Smooth muscle cell (in vitro differentiated cells): ENCODE data around the gene GALNT10. TPM values are rescaled to one million over a fixed set of nuclear protein-coding genes. Genes with fewer than 3 reads are reported as not detected.

Experiments used
- DNase-seq: peaks from one replicate; lab custom pipeline; 2025; ENCODE audit not compliant: unreplicated experiment; lab: John Stamatoyannopoulos, UW
- H2AFZ ChIP-seq: fragments of 200-600 bp; sonication (generic); 2 replicates; pipeline ENCODE4 v1.6.0; 2016; ENCODE audit warnings: antibody characterized with exemption, low read depth, mild to moderate bottlenecking
- H3F3A ChIP-seq: fragments of 200-600 bp; sonication (generic); 2 replicates; pipeline ENCODE4 v1.6.0; 2017; ENCODE audit warnings: antibody characterized with exemption, low read depth
- H3K27ac ChIP-seq: fragments of 200-600 bp; sonication (generic); 2 replicates; pipeline ENCODE4 v1.5.1; 2016; ENCODE audit warnings: low read depth, mild to moderate bottlenecking
- H3K27me3 ChIP-seq: fragments of 200-600 bp; sonication (generic); 2 replicates; pipeline ENCODE4 v1.6.1; 2016; ENCODE audit warnings: low read depth, mild to moderate bottlenecking
- H3K36me3 ChIP-seq: fragments of 200-600 bp; sonication (generic); 2 replicates; pipeline ENCODE4 v1.5.1; 2016; ENCODE audit warnings: low read depth
- H3K4me1 ChIP-seq: fragments of 200-600 bp; sonication (generic); 2 replicates; pipeline ENCODE4 v1.5.1; 2016; ENCODE audit warnings: low read depth
- H3K4me2 ChIP-seq: fragments of 200-600 bp; sonication (generic); 2 replicates; pipeline ENCODE4 v1.6.0; 2016; ENCODE audit warnings: mild to moderate bottlenecking
- H3K4me3 ChIP-seq: fragments of 200-600 bp; sonication (generic); 2 replicates; pipeline ENCODE4 v1.5.1; 2016; ENCODE audit warnings: mild to moderate bottlenecking
- H3K79me2 ChIP-seq: fragments of 200-600 bp; sonication (generic); 2 replicates; pipeline ENCODE4 v1.6.0; 2016; ENCODE audit warnings: low read depth, mild to moderate bottlenecking
- H3K9ac ChIP-seq: fragments of 200-600 bp; sonication (generic); 2 replicates; pipeline ENCODE4 v1.6.0; 2016; ENCODE audit warnings: low read depth
- H3K9me3 ChIP-seq: fragments of 200-600 bp; sonication (generic); replicated peaks from 2 replicates; pipeline ENCODE4 v1.5.1; 2016; ENCODE audit warnings: low read depth
- H4K20me1 ChIP-seq: fragments of 200-600 bp; sonication (generic); 2 replicates; pipeline ENCODE4 v1.6.0; 2016; ENCODE audit warnings: low read depth
- CTCF ChIP-seq: fragments of 200-600 bp; sonication (generic); IDR thresholded peaks from 2 replicates; pipeline ENCODE4 v1.5.1; 2017; ENCODE audit warnings: borderline replicate concordance, mild to moderate bottlenecking, antibody characterized with exemption; ENCODE audit not compliant: insufficient read depth, poor library complexity, severe bottlenecking
- WGBS: methylation state at CpG from one replicate; pipeline ENCODE4 v1.1.7; 2016; ENCODE audit warnings: low lambda C conversion rate; 5-methylcytosine and 5-hydroxymethylcytosine counted together
- polyA plus RNA-seq: library from polyadenylated mRNA; unstranded; fragments of >200 nt; fragmentation: Nextera tagmentation; extraction: Ambion mirVana; gene quantifications from 2 replicates; pipeline ENCODE4 v1.2.1, GENCODE V29; 2016
- total RNA-seq: library from RNA; depleted of rRNA; stranded (reverse); fragments of >200 nt; gene quantifications from 2 replicates; pipeline ENCODE4 v1.2.3, GENCODE V29; 2014

Gene GALNT10
- total and polyA plus RNA-seq, 2 experiments from 2014 or later: 23.6 to 24.6 TPM

GRCh38 chr5:154286557-154286956 is 96.0 kb downstream of the GALNT10 start:
- no peak overlapping the region for H2AFZ ChIP-seq
- peak overlapping the region; percentile 36 for H3K4me2 ChIP-seq
- no peaks in the 10 kb centered on the region for H3K27me3 ChIP-seq
- H3K36me3 ChIP-seq: no peaks in the 10 kb centered on the region
- H3K27ac ChIP-seq: peak overlapping the region; percentile 11
- 45% methylated on average over 3 of the region's 3 CpGs for WGBS
- H3K79me2 ChIP-seq: no peaks in the 10 kb centered on the region
- H3K4me3 ChIP-seq: no peak overlapping the region
- DNase-seq: no peak
- no peaks in the 10 kb centered on the region for H4K20me1 ChIP-seq
- H3K4me1 ChIP-seq: peaks cover 23% of the 10 kb centered on the region
- H3K9me3 ChIP-seq: no peaks in the 10 kb centered on the region
- no peak for TF ChIP-seq CTCF
- H3F3A ChIP-seq: peaks cover 5% of the 10 kb centered on the region
- H3K9ac ChIP-seq: no peak overlapping the region

- no peak overlapping the region for H3K4me3 ChIP-seq
- no peak overlapping the region for H3K9ac ChIP-seq
- H3K27ac ChIP-seq: no peak overlapping the region
- H3K4me2 ChIP-seq: peak overlapping the region; percentile 36
- H3K4me1 ChIP-seq: peaks cover 23% of the 10 kb centered on the region
- no peaks in the 10 kb centered on the region for H3K9me3 ChIP-seq
- no peaks in the 10 kb centered on the region for H4K20me1 ChIP-seq
- no peak for TF ChIP-seq CTCF
- 55% methylated on average over 5 of the region's 5 CpGs for WGBS
- H3F3A ChIP-seq: peaks cover 5% of the 10 kb centered on the region
- no peak for DNase-seq
- no peaks in the 10 kb centered on the region for H3K27me3 ChIP-seq
- no peaks in the 10 kb centered on the region for H3K79me2 ChIP-seq
- no peak overlapping the region for H2AFZ ChIP-seq
- H3K36me3 ChIP-seq: no peaks in the 10 kb centered on the region
Measured at GRCh38 chr5:154287136-154287535, 96.6 kb downstream of the GALNT10 start.

GRCh38 chr5:154288145-154288544 is 97.6 kb downstream of the GALNT10 start:
- H3K9ac ChIP-seq: no peak overlapping the region

More at GRCh38 chr5:154288145-154288544, 97.6 kb downstream of the GALNT10 start:
- H3K9me3 ChIP-seq: no peaks in the 10 kb centered on the region
- H3K4me2 ChIP-seq: no peak overlapping the region
- no peaks in the 10 kb centered on the region for H3K36me3 ChIP-seq
- H3K27me3 ChIP-seq: no peaks in the 10 kb centered on the region
- peaks cover 5% of the 10 kb centered on the region for H3F3A ChIP-seq
- H3K4me3 ChIP-seq: no peak overlapping the region
- no peak for TF ChIP-seq CTCF
- peaks cover 23% of the 10 kb centered on the region for H3K4me1 ChIP-seq
- no peaks in the 10 kb centered on the region for H3K79me2 ChIP-seq
- no peak overlapping the region for H2AFZ ChIP-seq
- no peaks in the 10 kb centered on the region for H4K20me1 ChIP-seq
- no peak for DNase-seq
- H3K27ac ChIP-seq: peak overlapping the region; percentile 12
- 39% methylated on average over 2 of the region's 2 CpGs for WGBS
